Right lobe of liver (tissue), 4 donors: ENCODE data around the gene PLCB2.

ENCODE experiments used
- POLR2A ChIP-seq: fragments of 450-650 bp; IDR thresholded peaks from one replicate; pipeline ENCODE4 v1.6.1; 2017; ENCODE audit warnings: antibody characterized with exemption, mild to moderate bottlenecking
- TF ChIP-seq, protein P1 (sequence below), 4 donors: fragments of 200-600 bp in 3 of 4; fragments of 450-650 bp in 1 of 4; IDR thresholded peaks; one replicate each; pipeline versions ENCODE4 v1.5.1 to v1.8.0; 2016 to 2022; ENCODE audit warnings: antibody characterized with exemption in 4 of 4, mild to moderate bottlenecking in 2 of 4
- donor health status: DM: no; HTN: no; CAD: no.
- donor health status: DM: no; HTN: no; CAD: no.
- donor health status: DM: no; HTN: yes; CAD: no.

DNA sequence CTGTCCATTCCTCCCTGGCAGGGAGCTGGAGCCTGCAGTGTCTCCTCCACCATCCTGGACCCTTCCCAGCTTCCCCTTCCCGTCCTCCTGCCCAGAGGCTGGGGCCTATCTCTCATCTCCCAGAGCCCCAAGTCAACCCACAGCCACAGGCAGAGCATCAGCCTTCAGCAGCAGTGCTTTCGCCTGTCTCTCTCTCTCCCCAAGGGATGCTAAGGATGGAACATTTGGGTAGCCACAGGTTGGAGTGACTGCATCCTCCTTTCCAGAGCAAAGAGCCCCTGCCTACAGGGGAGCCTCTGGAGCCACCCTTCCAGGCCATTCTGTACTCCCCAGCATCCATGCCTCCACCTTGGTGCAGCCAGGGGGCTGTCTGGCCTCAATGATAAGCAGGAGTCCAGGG lies 4.2 kb downstream of the PLCB2 start:
- TF ChIP-seq POLR2A = no peak
- TF ChIP-seq, protein P1, sequence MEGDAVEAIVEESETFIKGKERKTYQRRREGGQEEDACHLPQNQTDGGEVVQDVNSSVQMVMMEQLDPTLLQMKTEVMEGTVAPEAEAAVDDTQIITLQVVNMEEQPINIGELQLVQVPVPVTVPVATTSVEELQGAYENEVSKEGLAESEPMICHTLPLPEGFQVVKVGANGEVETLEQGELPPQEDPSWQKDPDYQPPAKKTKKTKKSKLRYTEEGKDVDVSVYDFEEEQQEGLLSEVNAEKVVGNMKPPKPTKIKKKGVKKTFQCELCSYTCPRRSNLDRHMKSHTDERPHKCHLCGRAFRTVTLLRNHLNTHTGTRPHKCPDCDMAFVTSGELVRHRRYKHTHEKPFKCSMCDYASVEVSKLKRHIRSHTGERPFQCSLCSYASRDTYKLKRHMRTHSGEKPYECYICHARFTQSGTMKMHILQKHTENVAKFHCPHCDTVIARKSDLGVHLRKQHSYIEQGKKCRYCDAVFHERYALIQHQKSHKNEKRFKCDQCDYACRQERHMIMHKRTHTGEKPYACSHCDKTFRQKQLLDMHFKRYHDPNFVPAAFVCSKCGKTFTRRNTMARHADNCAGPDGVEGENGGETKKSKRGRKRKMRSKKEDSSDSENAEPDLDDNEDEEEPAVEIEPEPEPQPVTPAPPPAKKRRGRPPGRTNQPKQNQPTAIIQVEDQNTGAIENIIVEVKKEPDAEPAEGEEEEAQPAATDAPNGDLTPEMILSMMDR (IDR thresholded peaks at IDR 0.05) = no peak
